CD4-positive, alpha-beta T cell treated with Interleukin-17A for 1 hour (primary cell): ENCODE measurements around the gene RRAS.
"Not testable (repeated sequence)": the region's sequence is repeated elsewhere in the genome, so short reads cannot be mapped to it uniquely, and the experiment has no call there.

Experiments
- DNase-seq: peaks from one replicate; pipeline ENCODE4 v3.0.0-alpha.2; 2020

RRAS gene

GRCh38 chr19:49626226-49626625 lies 13.7 kb downstream of the RRAS start:
- no peak for DNase-seq

DNA sequence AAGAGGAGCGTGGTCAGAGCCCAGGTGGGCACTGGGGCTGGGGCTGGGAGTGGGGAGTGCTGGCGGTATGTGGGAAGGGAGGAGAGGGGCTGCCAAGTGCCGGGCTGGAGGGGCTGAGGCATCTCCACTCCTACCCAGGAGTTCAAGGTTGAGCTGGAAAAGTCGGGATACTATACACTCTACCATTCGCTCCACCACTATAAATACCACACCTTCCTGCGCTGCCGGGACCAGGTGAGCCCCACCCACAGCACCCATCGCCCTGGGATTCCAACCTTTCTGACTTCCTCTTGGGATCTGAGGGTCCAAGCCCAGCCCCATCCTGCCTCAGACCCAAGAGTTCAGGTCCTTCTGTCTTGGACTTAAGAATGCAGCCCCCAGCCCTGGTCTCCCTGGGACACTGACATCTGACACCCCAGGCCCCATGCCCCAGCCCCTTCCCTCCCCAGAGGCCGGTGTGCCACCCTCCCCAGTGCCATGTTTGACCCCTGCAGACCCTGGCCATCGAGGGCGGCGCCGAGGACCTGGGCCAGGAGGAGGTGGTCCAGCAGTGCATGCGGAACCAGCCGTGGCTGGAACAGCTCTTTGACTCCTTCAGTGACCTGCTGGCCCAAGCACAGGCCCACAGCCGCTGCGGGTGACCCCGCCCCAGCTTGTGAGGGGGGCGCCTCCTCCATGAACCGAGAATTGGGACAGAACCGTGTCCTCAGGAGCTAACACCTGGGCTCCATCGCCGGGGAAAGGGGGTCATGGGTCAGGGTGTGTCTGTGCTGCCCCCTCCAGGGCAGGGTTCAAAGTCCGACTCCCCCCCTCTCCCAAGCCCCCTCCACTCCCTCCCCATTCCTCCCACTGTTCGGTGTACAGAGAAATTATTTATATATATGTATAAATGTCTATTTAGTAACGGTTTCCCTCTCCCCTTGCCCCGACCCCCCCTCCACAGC lies 14.7 kb downstream of the RRAS start:
- no peak for DNase-seq

DNA sequence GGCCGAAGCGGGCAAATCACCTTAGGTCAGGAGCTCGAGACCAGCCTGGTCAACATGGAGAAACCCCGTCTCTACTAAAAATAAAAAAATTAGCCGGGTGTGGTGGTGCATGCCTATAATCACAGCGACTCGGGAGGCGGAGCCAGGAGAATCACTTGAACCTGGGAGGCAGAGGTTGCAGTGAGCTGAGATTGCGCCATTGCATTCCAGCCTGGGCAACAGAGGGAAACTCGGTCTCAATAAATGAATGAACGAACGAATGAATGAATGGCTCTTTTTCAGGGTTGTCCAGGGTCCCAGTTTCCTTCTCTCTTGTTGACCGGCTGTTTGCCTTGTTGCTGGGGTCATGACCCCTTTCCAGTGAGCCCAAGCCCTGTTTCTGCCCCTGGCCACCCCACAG lies 22.1 kb downstream of the RRAS start:
- not testable (repeated sequence) for DNase-seq

GRCh38 chr19:49616945-49617344 lies 23.0 kb downstream of the RRAS start:
- DNase-seq, result no peak

GRCh38 chr19:49616532-49616931 lies 23.4 kb downstream of the RRAS start:
- DNase-seq, result no peak

DNA sequence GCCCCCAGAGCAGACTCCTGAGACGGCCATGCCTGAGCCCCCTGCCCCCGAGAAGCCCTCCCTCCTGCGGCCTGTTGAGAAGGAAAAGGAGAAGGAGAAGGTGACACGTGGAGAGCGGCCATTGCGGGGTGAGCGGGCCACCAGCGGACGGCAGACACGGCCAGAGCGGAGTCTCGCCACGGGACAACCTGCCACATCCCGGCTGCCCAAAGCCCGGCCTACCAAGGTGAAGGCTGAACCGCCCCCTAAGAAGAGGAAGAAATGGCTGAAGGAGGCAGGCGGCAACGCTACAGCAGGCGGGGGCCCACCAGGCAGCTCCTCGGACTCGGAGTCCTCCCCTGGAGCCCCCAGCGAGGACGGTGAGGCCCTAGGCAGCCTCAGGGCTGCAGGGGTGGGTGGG lies 24.1 kb downstream of the RRAS start:
- no peak for DNase-seq

DNA sequence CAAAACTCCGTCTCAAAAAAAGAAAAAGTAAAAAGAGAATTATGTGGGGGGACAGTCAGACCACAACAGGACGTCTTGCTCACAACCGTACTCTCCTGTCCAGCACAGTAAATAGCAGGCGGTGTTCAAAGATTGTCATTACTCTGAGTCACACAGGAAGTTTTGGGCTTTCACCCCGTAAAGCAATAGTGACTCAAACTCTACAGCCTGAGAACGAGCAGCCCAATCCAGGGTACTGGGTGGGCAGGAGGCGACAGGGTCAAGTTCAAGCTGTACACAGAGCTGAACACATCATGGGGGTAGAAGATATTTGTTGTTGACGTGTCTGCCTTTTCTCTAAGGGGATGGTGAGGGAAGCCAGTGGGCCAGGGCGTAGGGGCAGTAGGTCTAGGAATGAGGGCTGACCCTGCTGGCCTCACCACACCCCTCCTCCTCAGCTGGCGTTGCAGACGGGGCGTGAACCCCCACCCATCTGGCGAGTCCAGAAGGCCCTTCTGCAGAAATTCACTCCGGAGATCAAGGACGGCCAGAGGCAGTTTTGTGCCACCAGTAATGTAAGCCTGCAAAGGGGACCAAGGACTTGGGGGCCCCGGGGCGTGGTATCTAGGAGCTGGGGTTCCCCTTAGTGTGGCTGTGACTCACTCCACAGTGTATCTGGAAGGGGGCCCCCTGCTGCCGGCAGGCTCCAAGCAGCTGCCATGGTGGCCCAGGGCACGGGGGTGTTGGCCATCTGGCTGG lies 25.7 kb downstream of the RRAS start:
- DNase-seq, result peak; percentile 17

DNA sequence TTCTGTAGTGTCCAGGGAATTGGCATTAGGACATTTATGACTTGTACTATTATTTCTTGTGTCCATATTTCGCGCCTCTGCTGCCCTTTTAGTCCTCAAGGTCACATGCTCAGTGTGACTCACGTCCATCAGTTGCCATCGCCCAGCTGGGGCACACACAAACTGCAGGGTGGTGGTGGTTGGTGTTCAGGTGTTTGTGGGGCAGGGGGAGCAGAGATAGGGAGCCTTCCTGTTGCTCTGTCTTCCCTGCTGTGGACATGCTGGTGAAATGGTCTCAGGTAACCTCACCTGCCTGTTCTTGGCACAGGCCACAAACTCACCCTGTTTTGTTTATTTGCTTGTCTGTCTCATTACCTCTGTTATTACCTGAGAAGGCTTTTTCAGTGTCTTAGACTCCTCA lies 26.6 kb downstream of the RRAS start:
- DNase-seq, result no peak

DNA sequence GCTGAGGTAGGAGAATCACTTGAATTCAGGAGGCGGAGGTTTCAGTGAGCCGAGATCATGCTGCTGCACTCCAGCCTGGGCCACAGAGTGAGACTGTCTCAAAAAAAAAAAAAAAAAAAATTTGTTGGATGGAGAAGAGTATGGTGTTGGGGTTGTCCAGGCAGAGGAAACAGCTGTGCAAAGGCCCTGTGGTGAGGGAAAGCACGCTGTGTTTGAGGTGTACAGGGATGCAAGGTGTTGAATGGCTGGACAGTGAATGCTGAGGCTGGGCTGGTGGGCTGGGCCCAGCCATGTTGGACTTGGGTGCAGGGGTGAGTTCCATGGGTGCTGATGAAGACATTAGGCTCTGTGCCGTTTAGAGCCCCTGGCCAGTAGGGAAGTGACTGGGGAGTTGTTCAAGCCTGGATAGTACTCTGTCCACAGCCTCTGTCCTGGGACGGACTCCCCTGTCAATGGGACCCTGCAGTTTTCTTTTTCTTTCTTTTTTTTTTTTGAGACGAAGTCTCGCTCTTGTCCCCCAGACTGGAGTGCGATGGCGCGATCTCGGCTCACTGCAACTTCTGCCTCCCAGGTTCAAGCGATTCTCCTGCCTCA lies 30.3 kb downstream of the RRAS start:
- no peak for DNase-seq

GRCh38 chr19:49605605-49606004 lies 34.3 kb downstream of the RRAS start:
- DNase-seq, result no peak

DNA sequence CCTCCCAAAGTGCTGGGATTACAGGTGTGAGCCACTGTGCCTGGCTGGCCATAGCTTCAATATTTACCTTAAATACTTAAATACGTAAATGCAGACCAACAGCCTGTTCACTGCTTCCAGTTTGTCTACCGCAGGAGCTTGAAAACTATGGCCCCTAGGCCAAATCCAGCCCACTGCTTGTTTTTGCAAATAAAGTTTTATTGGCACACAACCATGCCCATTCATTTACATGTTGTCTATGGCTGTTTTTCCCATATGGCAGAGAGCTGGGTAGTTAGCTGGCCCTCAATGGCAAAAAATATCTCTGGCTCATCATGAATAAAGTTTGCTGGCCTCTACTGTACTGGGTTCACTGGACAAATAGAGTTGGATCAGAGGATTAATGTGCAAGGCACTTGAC lies 37.1 kb downstream of the RRAS start:
- no peak for DNase-seq

- no peak for DNase-seq
Observed at GRCh38 chr19:49601482-49602038, 38.4 kb downstream of the RRAS start.

DNA sequence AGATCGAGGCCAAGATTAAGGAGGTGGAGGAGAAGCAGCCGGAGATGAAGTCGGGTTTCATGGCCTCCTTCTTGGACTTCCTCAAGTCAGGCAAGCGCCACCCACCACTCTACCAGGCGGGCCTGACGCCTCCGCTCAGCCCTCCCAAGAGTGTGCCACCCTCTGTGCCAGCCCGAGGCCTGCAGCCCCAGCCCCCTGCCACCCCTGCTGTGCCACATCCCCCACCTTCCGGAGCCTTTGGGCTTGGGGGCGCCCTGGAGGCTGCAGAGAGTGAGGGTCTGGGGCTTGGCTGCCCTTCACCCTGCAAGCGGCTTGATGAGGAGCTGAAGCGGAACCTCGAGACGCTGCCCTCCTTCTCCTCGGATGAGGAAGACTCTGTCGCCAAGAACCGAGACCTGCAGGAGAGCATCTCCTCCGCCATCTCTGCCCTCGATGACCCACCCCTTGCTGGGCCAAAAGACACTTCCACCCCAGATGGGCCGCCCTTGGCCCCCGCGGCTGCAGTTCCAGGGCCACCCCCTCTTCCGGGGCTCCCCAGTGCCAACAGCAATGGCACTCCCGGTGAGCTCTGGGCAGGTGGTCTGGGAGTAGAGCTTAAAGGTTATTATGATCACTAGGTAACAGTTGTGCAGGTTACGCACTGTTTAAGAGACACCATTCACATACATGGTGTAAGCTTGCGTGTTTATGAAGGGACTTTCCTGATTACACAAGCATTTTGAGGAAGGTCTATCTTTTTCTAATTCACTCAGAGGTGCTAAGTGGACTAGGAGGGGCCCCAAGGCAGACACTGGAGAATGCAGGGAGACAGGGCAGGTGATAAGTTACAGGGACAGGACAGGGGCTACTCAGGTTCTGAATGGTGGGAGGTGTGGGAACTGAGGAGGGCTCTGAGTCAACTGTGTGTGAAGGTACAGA lies 40.3 kb downstream of the RRAS start:
- no peak for DNase-seq

DNA sequence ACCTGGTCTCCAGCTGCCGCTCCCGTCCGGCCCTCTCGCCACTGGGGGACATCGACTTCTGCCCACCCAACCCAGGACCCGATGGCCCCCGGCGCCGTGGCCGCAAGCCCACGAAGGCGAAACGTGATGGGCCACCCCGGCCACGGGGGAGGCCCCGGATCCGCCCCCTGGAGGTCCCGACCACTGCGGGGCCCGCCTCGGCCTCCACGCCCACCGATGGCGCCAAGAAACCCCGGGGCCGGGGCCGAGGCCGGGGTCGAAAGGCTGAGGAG lies 42.3 kb downstream of the RRAS start:
- no peak for DNase-seq

DNA sequence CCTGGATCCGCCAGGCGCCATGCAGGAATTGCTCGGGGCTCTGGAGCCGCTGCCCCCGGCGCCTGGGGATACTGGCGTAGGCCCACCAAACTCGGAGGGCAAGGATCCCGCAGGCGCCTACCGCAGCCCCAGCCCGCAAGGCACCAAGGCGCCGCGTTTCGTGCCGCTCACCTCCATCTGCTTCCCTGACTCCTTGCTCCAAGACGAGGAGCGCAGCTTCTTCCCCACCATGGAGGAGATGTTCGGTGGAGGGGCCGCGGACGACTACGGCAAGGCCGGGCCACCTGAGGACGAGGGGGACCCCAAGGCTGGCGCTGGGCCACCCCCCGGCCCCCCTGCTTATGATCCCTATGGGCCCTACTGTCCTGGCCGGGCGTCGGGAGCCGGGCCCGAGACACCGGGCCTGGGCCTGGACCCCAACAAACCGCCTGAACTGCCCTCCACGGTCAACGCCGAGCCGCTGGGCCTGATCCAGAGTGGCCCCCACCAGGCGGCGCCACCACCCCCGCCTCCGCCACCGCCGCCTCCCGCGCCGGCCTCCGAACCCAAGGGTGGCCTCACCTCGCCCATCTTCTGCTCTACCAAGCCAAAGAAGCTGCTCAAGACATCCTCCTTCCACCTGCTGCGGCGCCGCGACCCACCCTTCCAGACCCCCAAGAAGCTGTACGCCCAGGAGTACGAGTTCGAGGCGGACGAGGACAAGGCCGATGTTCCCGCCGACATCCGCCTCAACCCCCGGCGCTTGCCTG lies 42.8 kb downstream of the RRAS start:
- DNase-seq, result no peak

DNA sequence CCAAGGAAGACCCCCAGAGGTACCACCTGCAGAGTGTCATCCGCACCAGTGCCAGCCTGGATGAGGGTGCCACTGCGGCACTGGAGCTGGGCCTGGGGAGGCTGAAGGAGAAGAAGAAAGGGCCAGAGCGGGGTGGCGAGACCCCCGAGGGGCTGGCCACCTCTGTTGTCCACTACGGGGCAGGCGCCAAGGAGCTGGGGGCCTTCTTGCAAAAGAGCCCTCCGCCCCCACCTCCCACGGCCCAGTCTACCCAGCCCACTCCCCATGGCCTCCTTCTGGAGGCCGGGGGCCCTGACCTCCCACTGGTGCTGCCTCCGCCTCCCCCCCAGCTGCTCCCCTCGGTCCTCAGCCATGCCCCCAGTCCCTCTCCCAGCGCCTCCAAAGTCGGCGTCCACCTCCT lies 43.5 kb downstream of the RRAS start:
- DNase-seq, result no peak

- DNase-seq, result no peak
Observed at GRCh38 chr19:49595819-49596404, 44.0 kb downstream of the RRAS start.

- no peak for DNase-seq
Observed at GRCh38 chr19:49594993-49595818, 44.7 kb downstream of the RRAS start.

GRCh38 chr19:49594157-49594992 lies 45.6 kb downstream of the RRAS start:
- DNase-seq, result no peak
